Activated naive CD8-positive, alpha-beta T cell treated with anti-CD3 and anti-CD28 coated beads, Interleukin-2, amount 50 U/mL, for 24 hours (primary cell): ENCODE results near the gene SEZ6L2.
A peak's percentile ranks its signal among the peaks of the same experiment; 100 is the strongest.
"Not testable (repeated sequence)": the region's sequence is repeated elsewhere in the genome, so short reads cannot be mapped to it uniquely, and the experiment has no call there.

ENCODE experiments used
- ATAC-seq: fragments of 150-1000 bp; cut with Tn5 transposase; one replicate; pipeline ENCODE4 v1.10.0; 2021
- DNase-seq: peaks from one replicate; pipeline ENCODE4 v3.0.0; 2021
- H3K27ac Mint-ChIP-seq: one replicate; pipeline ENCODE4 v1.8.0; 2021; ENCODE audit warnings: mild to moderate bottlenecking, mixed read lengths
- H3K27me3 Mint-ChIP-seq: one replicate; pipeline ENCODE4 v1.8.0; 2021; ENCODE audit warnings: mixed read lengths
- H3K36me3 Mint-ChIP-seq: one replicate; pipeline ENCODE4 v1.8.0; 2021; ENCODE audit warnings: low read depth, mixed read lengths
- H3K4me1 Mint-ChIP-seq: one replicate; pipeline ENCODE4 v1.8.0; 2021; ENCODE audit warnings: mixed read lengths
- H3K4me3 Mint-ChIP-seq: one replicate; pipeline ENCODE4 v1.8.0; 2021; ENCODE audit warnings: mild to moderate bottlenecking, moderate library complexity, mixed read lengths
- H3K9me3 Mint-ChIP-seq: one replicate; pipeline ENCODE4 v1.8.0; 2021; ENCODE audit warnings: mixed read lengths

SEZ6L2 gene

DNA sequence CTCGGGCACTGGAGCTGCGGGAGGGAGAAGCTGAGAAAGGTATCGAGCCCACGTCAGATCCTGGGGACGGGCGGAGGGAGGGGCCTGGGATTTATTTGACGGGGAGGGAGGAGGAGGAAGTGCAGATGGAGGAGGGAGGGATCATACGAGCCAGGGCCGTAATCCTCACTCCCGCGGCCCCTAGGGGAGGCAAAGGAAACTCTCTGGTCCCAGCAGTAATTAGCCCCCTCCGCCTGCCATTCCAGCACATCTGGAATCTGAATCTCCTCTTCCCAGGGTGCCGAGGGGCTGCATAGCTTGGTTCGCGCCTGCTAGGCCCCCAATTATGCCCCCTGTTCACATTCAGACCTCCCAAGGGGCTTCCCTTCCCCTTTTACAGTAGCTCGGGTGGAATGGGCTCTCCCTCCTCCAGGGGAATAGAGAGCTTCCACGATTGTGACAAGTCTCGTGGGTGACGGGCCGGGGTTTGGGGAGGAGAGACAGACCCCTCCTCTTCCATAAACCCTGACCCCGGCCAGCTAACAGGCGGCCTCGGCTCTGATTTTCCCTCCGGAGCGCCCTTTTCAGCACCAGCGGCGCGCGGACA, at the start of gene SEZ6L2:
SEZ6L2 (minus strand) TSS at position 35 of the 586 bp plus-strand sequence. CDS start 531 bp downstream, outside the sequence.
- peak; percentile 86 for DNase-seq
- Mint-ChIP-seq H3K27ac (peak within 1 kb of the TSS; percentile 44), H3K9me3 (no peaks in the 10 kb centered on the region), H3K4me1 (peaks cover 9% of the 10 kb centered on the region), H3K36me3 (no peaks in the 10 kb centered on the region), H3K4me3 (peak within 1 kb of the TSS; percentile 83), H3K27me3 (peaks cover 40% of the 10 kb centered on the region)
- ATAC-seq: no peak

DNA sequence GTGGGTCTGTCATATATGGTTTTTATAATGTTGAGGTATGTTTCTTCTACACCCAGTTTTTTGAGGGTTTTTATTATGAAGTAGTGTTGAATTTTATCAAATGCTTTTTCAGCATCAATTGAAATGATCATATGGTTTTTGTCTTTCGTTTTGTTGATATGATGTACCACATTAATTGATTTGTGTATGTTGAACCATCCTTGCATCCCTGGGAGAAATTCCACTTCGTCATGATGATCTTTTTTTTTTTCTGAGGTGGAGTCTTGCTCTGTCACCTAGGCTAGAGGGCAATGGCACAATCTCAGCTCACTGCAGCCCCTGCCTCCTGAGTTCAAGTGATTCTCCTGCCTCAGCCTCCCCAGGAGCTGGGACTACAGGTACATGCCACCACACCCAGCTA, 48.5 kb upstream of the SEZ6L2 start:
- Mint-ChIP-seq H3K9me3 (peaks cover 7% of the 10 kb centered on the region), H3K27me3 (no peaks in the 10 kb centered on the region), H3K36me3 (no peaks in the 10 kb centered on the region), H3K4me1 (no peaks in the 10 kb centered on the region), H3K27ac (no peak overlapping the region), H3K4me3 (no peak overlapping the region)
- ATAC-seq (no peak), DNase-seq (no peak)

DNA sequence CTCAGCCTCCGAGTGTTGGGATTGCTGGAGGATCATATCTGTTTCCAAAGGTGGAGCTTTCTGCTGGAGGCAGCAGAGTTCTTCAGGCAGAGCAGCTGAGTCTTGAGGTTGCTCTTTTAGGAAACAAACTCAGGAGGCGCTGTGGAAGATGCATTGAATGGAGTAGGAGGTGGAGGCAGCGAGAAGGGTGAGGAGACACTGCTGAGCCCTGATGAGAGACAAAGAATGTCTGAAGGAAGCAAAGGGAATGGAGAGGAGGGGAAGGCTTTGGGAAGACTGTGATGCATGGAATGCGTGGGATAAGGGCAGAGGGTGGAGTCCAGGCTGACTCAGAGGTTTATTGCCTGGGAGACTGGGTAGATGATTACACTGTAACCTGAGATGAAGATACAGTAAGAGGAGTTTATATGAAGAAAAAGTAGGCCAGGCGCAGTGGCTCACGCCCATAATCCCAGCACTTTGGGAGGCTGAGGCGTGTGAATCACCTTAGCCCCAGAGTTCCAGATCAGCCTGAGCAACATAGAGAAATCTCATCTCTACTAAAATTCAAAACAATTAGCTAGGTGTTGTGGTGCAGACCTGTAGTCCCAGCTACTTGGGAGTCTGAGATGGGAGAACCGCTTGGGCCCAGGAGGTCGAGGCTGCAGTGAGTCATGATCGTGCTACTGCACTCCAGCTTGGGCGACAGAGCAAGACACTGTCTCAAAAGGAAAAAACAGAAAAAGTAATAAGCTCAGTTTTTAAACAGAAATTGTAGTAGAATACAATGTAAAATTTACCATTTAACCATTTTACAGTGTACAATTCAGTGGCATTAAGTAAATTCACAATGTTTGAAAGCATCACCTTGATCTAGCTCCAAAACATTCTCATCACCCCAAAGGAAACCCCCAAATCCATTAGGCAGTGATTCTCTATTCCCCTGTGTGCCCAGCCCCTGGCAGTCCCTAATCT, 44.8 kb upstream of the SEZ6L2 start:
- no peak for ATAC-seq
- no peaks in the 10 kb centered on the region for H3K36me3 Mint-ChIP-seq
- no peak for DNase-seq
- H3K4me1 Mint-ChIP-seq: no peaks in the 10 kb centered on the region
- H3K4me3 Mint-ChIP-seq: no peak overlapping the region
- no peaks in the 10 kb centered on the region for H3K27me3 Mint-ChIP-seq
- H3K9me3 Mint-ChIP-seq: no peaks in the 10 kb centered on the region
- no peak overlapping the region for H3K27ac Mint-ChIP-seq

DNA sequence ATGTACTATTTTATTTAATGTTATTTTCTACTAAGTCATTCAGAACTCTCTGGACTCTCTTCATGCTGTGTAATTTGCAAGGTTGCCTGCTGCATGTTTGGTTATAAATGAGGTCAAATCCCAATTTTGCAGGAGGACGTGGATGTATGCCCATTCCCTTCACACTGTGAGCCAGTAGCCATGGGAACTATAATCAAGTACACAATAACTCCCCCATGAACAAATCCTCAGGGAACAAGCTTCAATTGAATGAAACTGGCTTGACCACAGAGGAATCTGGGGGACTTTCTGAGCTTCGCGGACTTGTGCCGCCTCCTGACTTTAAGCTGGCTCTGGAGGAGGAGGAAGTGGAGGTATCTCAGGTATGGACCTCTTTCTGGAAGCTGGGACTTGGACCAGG, 41.3 kb upstream of the SEZ6L2 start:
- no peaks in the 10 kb centered on the region for H3K4me1 Mint-ChIP-seq
- DNase-seq (no peak), ATAC-seq (no peak)
- no peak overlapping the region for H3K4me3 Mint-ChIP-seq
- H3K9me3 Mint-ChIP-seq: no peaks in the 10 kb centered on the region
- H3K36me3 Mint-ChIP-seq: no peaks in the 10 kb centered on the region
- no peaks in the 10 kb centered on the region for H3K27me3 Mint-ChIP-seq
- H3K27ac Mint-ChIP-seq: no peak overlapping the region

DNA sequence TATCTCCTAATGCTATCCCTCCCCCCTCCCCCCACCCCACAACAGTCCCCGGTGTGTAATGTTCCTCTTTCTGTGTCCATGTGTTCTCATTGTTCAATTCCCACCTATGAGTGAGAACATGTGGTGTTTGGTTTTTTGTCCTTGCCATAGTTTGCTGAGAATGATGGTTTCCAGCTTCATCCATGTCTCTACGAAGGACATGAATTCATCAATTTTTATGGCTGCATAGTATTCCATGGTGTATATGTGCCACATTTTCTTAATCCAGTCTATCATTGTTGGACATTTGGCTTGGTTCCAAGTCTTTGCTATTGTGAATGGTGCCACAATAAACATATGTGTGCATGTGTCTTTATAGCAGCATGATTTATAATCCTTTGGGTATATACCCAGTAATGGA, 32.4 kb upstream of the SEZ6L2 start:
- H3K27me3 Mint-ChIP-seq, H3K36me3 Mint-ChIP-seq, ATAC-seq, DNase-seq, H3K27ac Mint-ChIP-seq, H3K4me1 Mint-ChIP-seq, H3K4me3 Mint-ChIP-seq, H3K9me3 Mint-ChIP-seq: not testable (repeated sequence)

DNA sequence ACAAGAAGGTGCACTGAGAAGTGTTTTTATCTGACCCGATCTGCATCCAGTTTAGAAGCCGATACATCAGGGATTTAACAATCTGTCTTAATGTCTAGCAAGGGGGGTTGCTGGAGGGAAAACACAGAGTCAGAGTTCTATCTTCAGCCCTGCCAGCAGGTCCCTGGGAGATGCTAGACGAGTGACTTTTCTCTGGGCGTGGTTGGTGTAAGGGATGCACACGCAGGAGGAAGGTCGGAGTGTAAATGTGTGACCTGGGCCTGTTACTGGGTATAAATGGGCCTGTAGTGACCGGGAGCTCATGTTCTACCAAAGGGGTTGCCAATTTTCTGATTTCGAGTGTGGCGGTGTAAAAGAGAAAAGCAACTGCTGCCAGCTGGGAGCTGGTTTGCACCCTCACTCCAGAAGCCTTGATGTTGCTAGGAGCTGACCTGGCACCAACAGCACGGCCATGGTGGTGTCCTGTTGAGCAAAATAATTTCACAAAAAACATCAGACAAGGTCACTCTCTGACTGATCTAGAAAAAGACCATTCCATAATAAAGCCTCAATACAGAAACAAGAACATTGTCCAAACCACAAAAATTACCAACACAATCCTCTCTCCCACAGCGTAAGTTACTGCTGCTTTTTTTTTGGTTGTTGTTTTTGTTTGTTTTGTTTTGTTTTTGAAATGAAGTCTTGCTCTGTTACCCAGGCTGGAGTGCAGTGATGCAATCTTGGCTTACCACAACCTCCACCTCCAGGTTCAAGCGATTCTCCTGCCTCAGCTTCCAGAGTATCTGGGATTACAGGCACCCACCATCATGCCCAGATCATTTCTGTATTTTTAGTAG, 27.9 kb upstream of the SEZ6L2 start:
- peaks cover 36% of the 10 kb centered on the region for H3K4me1 Mint-ChIP-seq
- DNase-seq: no peak
- H3K9me3 Mint-ChIP-seq: no peaks in the 10 kb centered on the region
- no peaks in the 10 kb centered on the region for H3K27me3 Mint-ChIP-seq
- peak overlapping the region; percentile 93 for H3K27ac Mint-ChIP-seq
- H3K36me3 Mint-ChIP-seq: peaks cover 12% of the 10 kb centered on the region
- H3K4me3 Mint-ChIP-seq: peak overlapping the region; percentile 92
- no peak for ATAC-seq

DNA sequence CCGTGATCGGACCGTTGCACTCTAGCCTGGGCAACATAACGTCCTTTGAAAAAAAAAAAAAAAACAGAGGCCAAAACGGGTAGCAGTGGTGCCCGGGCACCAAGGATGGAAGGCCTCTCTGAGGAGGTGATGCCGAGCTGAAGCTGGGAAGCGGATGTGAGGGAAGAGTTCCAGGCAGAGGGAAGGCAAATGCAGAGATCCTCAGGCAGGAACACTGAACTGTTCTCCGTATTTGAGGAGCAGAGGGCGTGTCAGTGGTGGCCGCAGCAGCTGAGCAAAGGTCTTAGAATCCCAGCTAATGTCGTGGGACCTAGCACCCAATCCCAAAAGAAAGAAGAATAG, 27.3 kb upstream of the SEZ6L2 start:
- no peak for ATAC-seq
- Mint-ChIP-seq H3K4me1 (peaks cover 37% of the 10 kb centered on the region), H3K9me3 (no peaks in the 10 kb centered on the region)

DNA sequence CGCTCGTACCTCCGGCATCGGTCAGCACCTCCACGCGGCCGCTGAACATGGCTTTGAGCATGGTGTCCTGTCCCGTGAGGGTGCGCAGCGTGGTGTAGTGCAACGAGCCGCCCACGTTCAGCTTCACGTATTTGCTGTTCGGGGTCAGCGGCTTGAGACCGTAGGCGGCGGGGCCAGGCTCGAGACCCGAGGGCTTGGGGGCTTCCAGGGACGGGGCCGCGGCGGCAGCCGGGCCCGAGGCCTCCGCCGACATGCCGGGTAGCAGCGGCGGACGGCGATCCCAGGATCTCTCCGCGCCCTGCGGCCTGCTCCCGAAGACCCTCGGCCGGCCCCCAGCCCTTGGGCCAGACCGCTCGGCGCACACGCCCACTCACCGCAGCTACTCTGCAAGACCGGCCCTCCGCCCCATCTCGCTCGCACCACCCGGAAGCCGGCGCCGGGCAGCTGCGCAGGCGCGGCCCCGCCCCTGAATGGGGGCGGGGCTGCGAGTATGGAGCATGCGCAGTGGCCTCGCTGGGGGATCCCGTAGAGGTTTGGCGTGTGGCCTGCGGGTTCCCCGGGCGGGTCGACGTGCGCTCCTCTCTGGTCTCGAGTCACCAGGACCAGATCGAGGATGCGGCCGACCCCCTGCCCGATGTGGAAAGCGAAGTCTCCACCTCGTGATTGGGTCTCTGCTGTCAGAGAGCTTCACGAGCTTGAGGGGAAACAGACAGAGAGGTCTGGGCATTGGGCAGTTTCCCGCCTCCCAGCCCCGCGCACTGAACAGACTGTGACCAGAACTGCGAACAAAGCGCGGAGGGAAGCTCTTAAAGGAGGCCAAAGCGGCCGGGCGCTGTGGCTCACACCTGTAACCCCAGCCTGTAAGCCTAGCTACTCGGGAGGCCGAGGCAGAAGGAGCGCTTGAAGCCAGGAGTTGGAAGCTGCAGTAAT, 26.7 kb upstream of the SEZ6L2 start, which contains the start of gene KCTD13:
KCTD13 (minus strand) TSS at position 446 of the 930 bp plus-strand sequence; CDS start at position 253, 193 bp downstream.
- ATAC-seq (peak; percentile 89), DNase-seq (peak; percentile 91)
- peaks cover 37% of the 10 kb centered on the region for H3K4me1 Mint-ChIP-seq
- peaks cover 12% of the 10 kb centered on the region for H3K36me3 Mint-ChIP-seq
- no peaks in the 10 kb centered on the region for H3K27me3 Mint-ChIP-seq
- H3K9me3 Mint-ChIP-seq: no peaks in the 10 kb centered on the region
- H3K4me3 Mint-ChIP-seq: peak within 1 kb of the TSS; percentile 92
- H3K27ac Mint-ChIP-seq: peak within 1 kb of the TSS; percentile 93

More for the DNA sequence above, 27.3 kb upstream of the SEZ6L2 start:
- peak overlapping the region; percentile 93 for H3K27ac Mint-ChIP-seq
- H3K4me3 Mint-ChIP-seq: peak overlapping the region; percentile 92
- peaks cover 12% of the 10 kb centered on the region for H3K36me3 Mint-ChIP-seq
- no peak for DNase-seq
- H3K27me3 Mint-ChIP-seq: no peaks in the 10 kb centered on the region

DNA sequence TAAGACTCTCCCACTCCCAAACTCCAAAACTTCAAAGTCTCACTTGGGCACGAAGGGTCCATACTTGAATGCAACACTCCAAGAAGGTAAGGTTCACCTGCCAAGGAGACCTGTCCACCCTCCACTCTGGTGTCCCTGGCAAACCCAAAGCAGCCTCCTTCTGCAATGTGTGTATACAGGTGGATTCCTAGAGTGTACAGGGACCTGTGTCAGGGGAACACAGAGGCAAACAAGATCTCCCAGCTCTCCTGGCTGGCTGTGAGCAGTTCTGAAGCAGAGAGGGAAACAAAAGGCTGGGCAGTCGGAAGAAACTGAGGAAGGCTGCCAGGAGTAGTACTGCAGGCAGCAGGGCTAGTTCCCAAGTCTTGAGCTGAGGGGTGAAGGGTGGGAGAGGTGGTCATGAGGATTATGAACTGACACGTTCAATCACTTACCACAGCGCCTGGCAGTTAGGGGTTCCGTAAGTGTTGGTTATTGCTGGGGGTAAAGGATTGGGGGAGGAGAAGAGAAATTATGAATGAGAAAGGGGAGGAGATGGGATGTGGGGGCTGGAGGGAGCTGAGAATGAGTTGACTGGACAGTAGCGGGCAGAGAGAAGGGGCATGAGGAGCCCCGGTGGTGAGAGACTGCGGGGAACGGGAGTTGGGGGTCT, 25.9 kb upstream of the SEZ6L2 start:
- DNase-seq: no peak
- ATAC-seq: peak; percentile 4
- Mint-ChIP-seq H3K27ac (peak overlapping the region; percentile 86), H3K4me3 (peak overlapping the region; percentile 92), H3K9me3 (no peaks in the 10 kb centered on the region), H3K4me1 (peaks cover 37% of the 10 kb centered on the region), H3K27me3 (no peaks in the 10 kb centered on the region), H3K36me3 (peaks cover 17% of the 10 kb centered on the region)

DNA sequence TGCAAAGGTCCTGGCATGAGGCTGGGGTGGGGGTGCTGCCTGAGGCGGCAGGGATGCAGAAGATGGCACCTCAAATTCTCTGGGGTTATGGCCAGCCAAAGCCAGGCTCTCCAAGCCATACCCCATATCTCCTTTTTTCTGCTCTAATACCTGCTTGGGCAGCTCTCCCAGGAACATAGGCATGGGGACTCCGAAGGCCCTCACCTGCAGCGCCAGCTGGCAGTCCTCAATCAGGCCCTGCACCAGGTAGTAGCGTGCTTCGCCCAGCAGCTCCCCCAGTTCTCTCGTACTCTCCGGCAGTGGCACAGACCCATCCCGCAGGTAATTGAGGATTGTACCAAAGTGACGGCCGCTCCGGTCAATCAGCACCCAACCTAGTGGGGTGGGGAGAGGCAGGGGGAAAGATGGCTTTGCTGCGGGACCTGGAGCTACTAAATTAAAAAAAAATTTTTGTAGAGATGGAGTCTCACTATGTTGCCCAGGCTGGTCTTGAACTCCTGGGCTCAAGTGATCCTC, 23.7 kb upstream of the SEZ6L2 start:
- Mint-ChIP-seq H3K27ac (no peak overlapping the region), H3K4me1 (peaks cover 37% of the 10 kb centered on the region)

DNA sequence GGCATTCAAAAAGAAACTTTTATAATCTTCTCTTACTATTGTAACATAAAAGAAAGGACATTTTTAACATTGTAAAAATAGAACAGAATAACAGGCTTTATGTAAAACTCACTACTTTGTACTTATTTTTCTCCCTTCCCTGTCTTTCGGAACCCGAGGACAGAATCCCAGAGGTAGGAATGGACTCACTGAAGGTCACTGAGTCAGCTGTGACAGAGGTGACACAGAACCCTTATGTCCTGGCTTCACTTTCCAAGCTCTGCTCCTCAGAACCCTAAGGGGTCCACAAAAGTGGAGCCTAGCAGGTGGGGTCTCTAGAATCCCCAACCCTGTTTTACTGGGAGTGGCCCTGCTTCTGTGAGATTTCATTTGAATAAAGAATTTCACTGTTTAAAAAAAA, 23.0 kb upstream of the SEZ6L2 start:
- H3K36me3 Mint-ChIP-seq: peaks cover 28% of the 10 kb centered on the region
- ATAC-seq (no peak), DNase-seq (no peak)
- H3K27me3 Mint-ChIP-seq: no peaks in the 10 kb centered on the region
- no peak overlapping the region for H3K27ac Mint-ChIP-seq
- peaks cover 35% of the 10 kb centered on the region for H3K4me1 Mint-ChIP-seq
- no peaks in the 10 kb centered on the region for H3K9me3 Mint-ChIP-seq
- H3K4me3 Mint-ChIP-seq: no peak overlapping the region

More for the DNA sequence above, 23.7 kb upstream of the SEZ6L2 start:
- no peak for DNase-seq
- peaks cover 23% of the 10 kb centered on the region for H3K36me3 Mint-ChIP-seq
- no peaks in the 10 kb centered on the region for H3K27me3 Mint-ChIP-seq
- no peak for ATAC-seq
- H3K4me3 Mint-ChIP-seq: no peak overlapping the region
- H3K9me3 Mint-ChIP-seq: no peaks in the 10 kb centered on the region

DNA sequence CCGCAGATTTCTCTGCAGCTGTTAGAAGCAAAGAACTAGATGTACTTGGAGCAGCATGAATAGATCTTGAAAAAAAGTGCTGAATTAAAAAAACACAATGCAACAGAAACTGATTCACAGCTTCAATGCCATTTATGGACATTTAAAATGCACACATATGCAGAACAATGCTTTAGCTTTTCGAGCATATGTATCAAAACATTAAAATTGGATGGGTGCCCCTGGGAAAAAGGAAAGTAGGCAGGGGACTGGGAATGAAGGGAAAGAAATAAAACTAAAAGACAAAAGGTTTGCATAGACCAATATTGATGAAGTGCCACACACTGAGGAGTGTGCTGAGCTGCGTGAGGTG, 21.7 kb upstream of the SEZ6L2 start:
- H3K27me3 Mint-ChIP-seq: no peaks in the 10 kb centered on the region
- H3K4me3 Mint-ChIP-seq: no peak overlapping the region
- H3K27ac Mint-ChIP-seq: no peak overlapping the region
- DNase-seq: no peak
- ATAC-seq: no peak
- H3K4me1 Mint-ChIP-seq: peaks cover 24% of the 10 kb centered on the region
- no peaks in the 10 kb centered on the region for H3K9me3 Mint-ChIP-seq
- H3K36me3 Mint-ChIP-seq: peaks cover 31% of the 10 kb centered on the region

DNA sequence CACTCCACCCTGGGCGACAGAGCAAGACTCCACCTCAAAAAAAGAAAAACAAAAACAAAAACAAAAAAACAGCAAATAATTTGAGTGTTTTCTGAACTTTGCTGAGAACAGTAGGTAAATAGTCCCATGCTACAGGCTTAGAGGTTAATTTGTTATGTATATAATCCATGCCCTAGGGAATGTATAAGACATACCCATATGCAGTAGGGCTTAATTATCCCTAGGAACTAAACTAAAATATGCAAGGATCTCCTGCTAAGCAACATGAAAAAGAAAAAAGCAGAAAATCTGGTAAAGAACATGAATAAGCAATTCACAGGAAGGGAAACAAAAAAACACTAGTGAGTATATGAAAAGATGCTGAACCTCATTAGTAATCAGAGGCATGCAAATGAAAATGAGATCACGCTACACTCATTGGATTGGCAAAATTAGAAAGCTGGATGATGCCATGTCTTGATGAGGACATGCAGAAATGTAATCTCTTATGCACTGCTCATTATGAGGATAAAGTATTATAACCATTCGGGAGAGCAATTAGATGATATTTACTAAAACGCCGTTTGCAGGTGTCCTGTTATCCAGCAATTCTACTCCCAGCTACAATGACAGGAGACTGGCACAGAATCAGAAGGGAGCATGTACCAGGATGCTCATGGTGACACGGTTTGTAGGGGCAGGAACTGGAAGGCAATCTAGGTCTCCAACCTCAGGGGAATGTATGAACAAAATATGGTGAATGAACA, 21.1 kb upstream of the SEZ6L2 start:
- no peak overlapping the region for H3K27ac Mint-ChIP-seq
- H3K36me3 Mint-ChIP-seq: peaks cover 31% of the 10 kb centered on the region
- H3K9me3 Mint-ChIP-seq: no peaks in the 10 kb centered on the region
- H3K4me3 Mint-ChIP-seq: no peak overlapping the region
- H3K27me3 Mint-ChIP-seq: no peaks in the 10 kb centered on the region
- no peak for ATAC-seq
- DNase-seq: no peak
- H3K4me1 Mint-ChIP-seq: peaks cover 29% of the 10 kb centered on the region
